ENCODE measurements around the gene TIE1. TPM values are rescaled to one million over a fixed set of nuclear protein-coding genes. Genes with fewer than 3 reads are reported as not detected.

Gene TIE1
- total and polyA plus RNA-seq, 9 of the 15 experiments (the other 6 are each of a cell fraction or from before 2014, with no cell fraction given) = 0.07 to 0.49 (median 0.14) TPM; not detected in 4

GRCh38 chr1:43358746-43359693 is 58.2 kb downstream of the TIE1 start, which contains the start of gene CDC20 (continued):
- TF ChIP-seq RREB1 (CRISPR knock-in tag; IDR thresholded peaks at IDR 0.05) (peak; percentile 17; the same call in 1 of the 2 replicates), VEZF1 (CRISPR knock-in tag; IDR thresholded peaks at IDR 0.05) (peak; percentile 71), KDM4B (IDR thresholded peaks at IDR 0.05; ENCODE audit: borderline replicate concordance in 2 of 2, low read depth in 1 of 2) (0 out of 4 replicates have a peak, but pooled peaks of 1 of the 2 experiments have one; percentile 35), ARHGAP35 (IDR thresholded peaks at IDR 0.05; ENCODE audit: partially characterized antibody) (peak; percentile 92), DDX20 (tag; IDR thresholded peaks at IDR 0.05; ENCODE audit: low read depth) (no peak), ZNF217 (CRISPR knock-in tag; IDR thresholded peaks at IDR 0.05) (no peak), CEBPG (CRISPR knock-in tag; IDR thresholded peaks at IDR 0.05) (no peak), CEBPG (tag; conservative IDR thresholded peaks at IDR 0.05 in 1 of 2, IDR thresholded peaks at IDR 0.05 in 1 of 2) (no peak), MYC (IDR thresholded peaks at IDR 0.05; ENCODE audit: low read depth, low read length) (peak; percentile 18; the same call in 1 of the 2 replicates), MYC (CRISPR knock-in tag; IDR thresholded peaks at IDR 0.05; ENCODE audit: borderline replicate concordance, low read depth) (peak; percentile 88; the same call in 1 of the 2 replicates)
- TF ChIP-seq, protein P1, sequence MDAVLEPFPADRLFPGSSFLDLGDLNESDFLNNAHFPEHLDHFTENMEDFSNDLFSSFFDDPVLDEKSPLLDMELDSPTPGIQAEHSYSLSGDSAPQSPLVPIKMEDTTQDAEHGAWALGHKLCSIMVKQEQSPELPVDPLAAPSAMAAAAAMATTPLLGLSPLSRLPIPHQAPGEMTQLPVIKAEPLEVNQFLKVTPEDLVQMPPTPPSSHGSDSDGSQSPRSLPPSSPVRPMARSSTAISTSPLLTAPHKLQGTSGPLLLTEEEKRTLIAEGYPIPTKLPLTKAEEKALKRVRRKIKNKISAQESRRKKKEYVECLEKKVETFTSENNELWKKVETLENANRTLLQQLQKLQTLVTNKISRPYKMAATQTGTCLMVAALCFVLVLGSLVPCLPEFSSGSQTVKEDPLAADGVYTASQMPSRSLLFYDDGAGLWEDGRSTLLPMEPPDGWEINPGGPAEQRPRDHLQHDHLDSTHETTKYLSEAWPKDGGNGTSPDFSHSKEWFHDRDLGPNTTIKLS (IDR thresholded peaks at IDR 0.05; ENCODE audit: borderline replicate concordance, low read depth) = peak; percentile 53; the same call in 1 of the 2 replicates
- TF ChIP-seq, protein P2, sequence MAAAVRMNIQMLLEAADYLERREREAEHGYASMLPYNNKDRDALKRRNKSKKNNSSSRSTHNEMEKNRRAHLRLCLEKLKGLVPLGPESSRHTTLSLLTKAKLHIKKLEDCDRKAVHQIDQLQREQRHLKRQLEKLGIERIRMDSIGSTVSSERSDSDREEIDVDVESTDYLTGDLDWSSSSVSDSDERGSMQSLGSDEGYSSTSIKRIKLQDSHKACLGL (CRISPR knock-in tag; IDR thresholded peaks at IDR 0.05; ENCODE audit: borderline replicate concordance, poor library complexity, severe bottlenecking) = peak; percentile 56
